GM12892 (cell line): Measurements from ENCODE around the gene DHCR7.

ENCODE experiments used
- POLR2A ChIP-seq: IDR thresholded peaks from 2 replicates; pipeline ENCODE4 v1.6.1; 2011; ENCODE audit warnings: low read depth, low read length, control low read depth
- POLR2AphosphoS5 ChIP-seq: IDR thresholded peaks from 2 replicates; pipeline ENCODE4 v1.6.1; 2011; ENCODE audit warnings: low read depth, low read length, control low read depth
- TAF1 ChIP-seq: IDR thresholded peaks from 2 replicates; pipeline ENCODE4 v1.6.1; 2011; ENCODE audit warnings: low read depth, mild to moderate bottlenecking, control low read depth, low read length, borderline replicate concordance

- TF ChIP-seq POLR2A (no peak), TAF1 (no peak), POLR2AphosphoS5 (no peak)
These were observed 2.0 kb downstream of the DHCR7 start for GRCh38 chr11:71446150-71446549.
